Smooth muscle cell (in vitro differentiated cells): ENCODE results near the gene TDRD5. TPM values are rescaled to one million over a fixed set of nuclear protein-coding genes. Genes with fewer than 3 reads are reported as not detected.
"Not testable (repeated sequence)": the region's sequence is repeated elsewhere in the genome, so short reads cannot be mapped to it uniquely, and the experiment has no call there.

Source experiments
- DNase-seq: peaks from one replicate; lab custom pipeline; 2025; ENCODE audit not compliant: unreplicated experiment; lab: John Stamatoyannopoulos, UW
- H2AFZ ChIP-seq: fragments of 200-600 bp; sonication (generic); 2 replicates; pipeline ENCODE4 v1.6.0; 2016; ENCODE audit warnings: antibody characterized with exemption, low read depth, mild to moderate bottlenecking
- H3F3A ChIP-seq: fragments of 200-600 bp; sonication (generic); 2 replicates; pipeline ENCODE4 v1.6.0; 2017; ENCODE audit warnings: antibody characterized with exemption, low read depth
- H3K27ac ChIP-seq: fragments of 200-600 bp; sonication (generic); 2 replicates; pipeline ENCODE4 v1.5.1; 2016; ENCODE audit warnings: low read depth, mild to moderate bottlenecking
- H3K27me3 ChIP-seq: fragments of 200-600 bp; sonication (generic); 2 replicates; pipeline ENCODE4 v1.6.1; 2016; ENCODE audit warnings: low read depth, mild to moderate bottlenecking
- H3K36me3 ChIP-seq: fragments of 200-600 bp; sonication (generic); 2 replicates; pipeline ENCODE4 v1.5.1; 2016; ENCODE audit warnings: low read depth
- H3K4me1 ChIP-seq: fragments of 200-600 bp; sonication (generic); 2 replicates; pipeline ENCODE4 v1.5.1; 2016; ENCODE audit warnings: low read depth
- H3K4me2 ChIP-seq: fragments of 200-600 bp; sonication (generic); 2 replicates; pipeline ENCODE4 v1.6.0; 2016; ENCODE audit warnings: mild to moderate bottlenecking
- H3K4me3 ChIP-seq: fragments of 200-600 bp; sonication (generic); 2 replicates; pipeline ENCODE4 v1.5.1; 2016; ENCODE audit warnings: mild to moderate bottlenecking
- H3K79me2 ChIP-seq: fragments of 200-600 bp; sonication (generic); 2 replicates; pipeline ENCODE4 v1.6.0; 2016; ENCODE audit warnings: low read depth, mild to moderate bottlenecking
- H3K9ac ChIP-seq: fragments of 200-600 bp; sonication (generic); 2 replicates; pipeline ENCODE4 v1.6.0; 2016; ENCODE audit warnings: low read depth
- H3K9me3 ChIP-seq: fragments of 200-600 bp; sonication (generic); replicated peaks from 2 replicates; pipeline ENCODE4 v1.5.1; 2016; ENCODE audit warnings: low read depth
- H4K20me1 ChIP-seq: fragments of 200-600 bp; sonication (generic); 2 replicates; pipeline ENCODE4 v1.6.0; 2016; ENCODE audit warnings: low read depth
- CTCF ChIP-seq: fragments of 200-600 bp; sonication (generic); IDR thresholded peaks from 2 replicates; pipeline ENCODE4 v1.5.1; 2017; ENCODE audit warnings: borderline replicate concordance, mild to moderate bottlenecking, antibody characterized with exemption; ENCODE audit not compliant: insufficient read depth, poor library complexity, severe bottlenecking
- WGBS: methylation state at CpG from one replicate; pipeline ENCODE4 v1.1.7; 2016; ENCODE audit warnings: low lambda C conversion rate; 5-methylcytosine and 5-hydroxymethylcytosine counted together
- polyA plus RNA-seq: library from polyadenylated mRNA; unstranded; fragments of >200 nt; fragmentation: Nextera tagmentation; extraction: Ambion mirVana; gene quantifications from 2 replicates; pipeline ENCODE4 v1.2.1, GENCODE V29; 2016
- total RNA-seq: library from RNA; depleted of rRNA; stranded (reverse); fragments of >200 nt; gene quantifications from 2 replicates; pipeline ENCODE4 v1.2.3, GENCODE V29; 2014

The TDRD5 gene
- total and polyA plus RNA-seq, 2 experiments from 2014 or later, result not detected

DNA sequence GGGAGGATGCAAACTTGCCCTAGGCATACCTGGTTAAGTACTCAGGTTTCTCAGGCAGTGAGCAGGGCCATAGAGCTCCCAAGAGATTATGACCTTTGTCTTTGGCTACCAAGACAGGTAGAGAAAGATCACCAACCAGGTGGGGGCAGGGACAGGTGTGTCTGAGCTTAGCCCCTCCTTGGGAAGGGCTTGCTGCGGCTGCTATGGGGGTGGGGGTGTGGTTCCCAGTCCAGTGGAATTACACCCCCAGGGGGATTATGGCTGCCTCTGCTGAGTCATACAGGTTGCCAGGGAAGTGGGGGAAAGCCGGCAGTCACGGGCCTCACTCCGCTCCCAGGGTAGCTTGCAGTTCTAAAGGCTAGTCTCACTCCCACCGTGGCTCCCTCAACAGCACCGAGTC, 86.2 kb downstream of the TDRD5 start:
- no peaks in the 10 kb centered on the region for H4K20me1 ChIP-seq
- 82% methylated on average over 6 of the region's 6 CpGs for WGBS
- no peak overlapping the region for H3K4me2 ChIP-seq
- no peak for TF ChIP-seq CTCF
- no peaks in the 10 kb centered on the region for H3K4me1 ChIP-seq
- no peak overlapping the region for H3K9ac ChIP-seq
- H3K36me3 ChIP-seq, result no peaks in the 10 kb centered on the region
- H3K4me3 ChIP-seq, result no peak overlapping the region
- no peaks in the 10 kb centered on the region for H3K79me2 ChIP-seq
- no peaks in the 10 kb centered on the region for H3K9me3 ChIP-seq
- H3K27me3 ChIP-seq, result no peaks in the 10 kb centered on the region
- H2AFZ ChIP-seq, result no peak overlapping the region
- no peaks in the 10 kb centered on the region for H3F3A ChIP-seq
- no peak for DNase-seq
- no peak overlapping the region for H3K27ac ChIP-seq

GRCh38 chr1:179694530-179694929, 102.9 kb downstream of the TDRD5 start:
- not testable (repeated sequence) for H4K20me1 ChIP-seq, H2AFZ ChIP-seq, H3K27me3 ChIP-seq, H3K4me1 ChIP-seq, DNase-seq, H3K4me2 ChIP-seq, H3F3A ChIP-seq, H3K36me3 ChIP-seq, H3K79me2 ChIP-seq, H3K9ac ChIP-seq, H3K4me3 ChIP-seq, H3K27ac ChIP-seq, H3K9me3 ChIP-seq
- WGBS, result 56% methylated on average over 6 of the region's 6 CpGs

DNA sequence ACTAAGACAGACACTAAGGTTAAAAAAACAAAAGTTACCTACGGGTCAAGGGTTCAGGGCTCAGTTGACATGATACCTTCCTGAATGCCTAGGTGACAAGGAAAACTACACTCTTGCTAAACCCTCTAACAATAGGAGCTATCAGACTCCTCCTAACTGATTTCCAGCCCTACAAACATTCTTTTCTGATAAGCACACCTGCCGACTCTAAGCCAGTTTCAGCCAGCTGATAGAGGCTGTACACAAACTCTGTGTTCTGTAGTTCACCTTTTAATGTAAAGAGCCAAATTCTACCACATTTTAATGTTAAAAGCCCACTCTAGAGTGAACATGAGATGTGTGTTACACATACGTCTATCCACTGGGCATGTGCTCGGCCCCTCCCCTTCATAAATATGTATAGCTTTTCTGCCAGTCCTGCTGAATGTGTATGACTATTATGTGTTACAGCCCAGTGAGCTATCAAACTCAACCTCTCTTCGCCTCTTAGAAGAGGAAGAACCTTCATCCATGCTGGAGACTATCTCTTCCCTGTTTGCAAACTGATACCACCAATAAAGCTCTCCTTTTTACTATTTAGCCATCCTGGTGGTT, 111.4 kb downstream of the TDRD5 start:
- no peaks in the 10 kb centered on the region for H3K4me1 ChIP-seq
- no peak for TF ChIP-seq CTCF
- H3K9me3 ChIP-seq, result no peaks in the 10 kb centered on the region
- no peaks in the 10 kb centered on the region for H4K20me1 ChIP-seq
- H3K4me3 ChIP-seq, result no peak overlapping the region
- WGBS, result 86% methylated on average over 5 of the region's 5 CpGs
- DNase-seq, result no peak
- H3K4me2 ChIP-seq, result no peak overlapping the region
- H3F3A ChIP-seq, result no peaks in the 10 kb centered on the region
- H3K27ac ChIP-seq, result no peak overlapping the region
- no peak overlapping the region for H2AFZ ChIP-seq
- no peaks in the 10 kb centered on the region for H3K36me3 ChIP-seq
- no peaks in the 10 kb centered on the region for H3K79me2 ChIP-seq
- H3K9ac ChIP-seq, result no peak overlapping the region
- H3K27me3 ChIP-seq, result peaks cover 5% of the 10 kb centered on the region

GRCh38 chr1:179706339-179706941, 114.8 kb downstream of the TDRD5 start:
- Histone ChIP-seq H3F3A (no peaks in the 10 kb centered on the region), H3K36me3 (no peaks in the 10 kb centered on the region), H3K79me2 (no peaks in the 10 kb centered on the region), H3K27ac (no peak overlapping the region), H3K4me2 (no peak overlapping the region), H3K4me1 (no peaks in the 10 kb centered on the region), H3K9me3 (no peaks in the 10 kb centered on the region), H3K4me3 (no peak overlapping the region), H3K27me3 (peaks cover 10% of the 10 kb centered on the region), H4K20me1 (no peaks in the 10 kb centered on the region), H3K9ac (no peak overlapping the region), H2AFZ (no peak overlapping the region)
- WGBS, result 11% methylated on average over 3 of the region's 3 CpGs
- peak; percentile 91 for TF ChIP-seq CTCF
- DNase-seq, result no peak
